Retinal pigment epithelial cell (primary cell): ENCODE results near the gene MSI2.

ENCODE experiments used
- DNase-seq: peaks from one replicate; pipeline ENCODE4 v3.0.0-alpha.2; 2010; ENCODE audit warnings: low read depth
- H3K4me3 ChIP-seq: 2 replicates; pipeline ENCODE4 v1.5.1; 2011; ENCODE audit warnings: mild to moderate bottlenecking, low read length, control low read depth, moderate library complexity
- CTCF ChIP-seq: conservative IDR thresholded peaks from 2 replicates; pipeline ENCODE4 v1.5.1; 2011; ENCODE audit warnings: low read depth, low read length, control low read depth, inconsistent platforms

Gene MSI2

GRCh38 chr17:57462007-57462579 lies 205.8 kb downstream of the MSI2 start:
- H3K4me3 ChIP-seq = no peak overlapping the region
- no peak for TF ChIP-seq CTCF
- no peak for DNase-seq

GRCh38 chr17:57463103-57463885 lies 207.0 kb downstream of the MSI2 start:
- no peak for TF ChIP-seq CTCF
- no peak overlapping the region for H3K4me3 ChIP-seq
- DNase-seq = peak; percentile 72

DNA sequence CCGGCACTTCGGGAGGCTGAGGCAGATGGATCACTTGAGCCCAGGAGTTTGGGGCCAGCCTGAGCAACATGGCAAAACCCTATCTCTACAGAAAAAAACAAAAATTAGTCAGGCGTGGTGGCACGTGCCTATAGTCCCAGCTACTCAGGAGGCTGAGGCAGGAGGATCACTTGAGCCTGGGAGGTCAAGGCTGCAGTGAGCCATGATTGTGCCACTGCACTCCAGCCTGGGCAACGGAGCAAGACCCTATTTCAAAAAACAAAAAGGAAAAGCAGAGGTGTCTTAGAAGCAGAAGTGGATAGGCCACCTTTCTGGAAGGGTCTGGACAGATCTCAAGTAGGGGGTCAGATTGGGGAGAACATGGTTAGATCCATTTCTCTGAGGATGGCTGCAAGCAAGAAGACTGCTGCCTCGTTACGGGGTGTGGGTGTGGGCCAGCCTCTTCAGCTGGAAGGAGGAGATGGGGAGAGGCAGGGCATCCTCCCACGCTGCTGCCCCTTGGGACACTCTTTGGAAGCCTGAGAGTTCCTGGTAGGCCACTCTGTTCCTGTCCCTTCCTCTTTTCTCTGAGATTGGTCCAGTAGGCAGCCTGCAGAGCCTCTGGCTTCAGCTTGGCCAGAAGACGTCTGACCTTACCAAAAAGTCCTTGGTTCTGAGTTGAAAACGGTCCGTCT lies 208.0 kb downstream of the MSI2 start:
- DNase-seq = no peak
- no peak overlapping the region for H3K4me3 ChIP-seq
- TF ChIP-seq CTCF = no peak

DNA sequence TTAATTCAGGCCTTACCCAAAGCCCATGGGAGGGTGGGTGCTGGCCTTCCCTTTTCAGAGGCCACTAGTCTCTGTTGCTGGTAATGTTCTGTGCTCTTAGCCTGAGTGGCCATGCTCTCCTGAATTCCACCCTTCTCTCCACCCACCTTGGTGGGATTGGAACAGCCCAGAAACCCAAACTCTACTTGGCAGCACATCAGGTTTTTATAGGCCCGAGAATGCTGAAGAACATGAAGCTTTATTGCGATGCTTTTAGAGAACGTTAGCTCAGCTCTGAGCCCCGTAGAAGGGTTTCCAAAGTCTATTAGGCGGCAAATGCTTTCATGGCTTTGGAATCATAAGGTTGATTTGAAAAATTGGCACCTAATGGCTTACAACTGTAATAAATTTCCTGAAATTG lies 209.3 kb downstream of the MSI2 start:
- DNase-seq = no peak
- TF ChIP-seq CTCF = no peak
- no peak overlapping the region for H3K4me3 ChIP-seq

GRCh38 chr17:57466017-57466471 lies 209.7 kb downstream of the MSI2 start:
- TF ChIP-seq CTCF = no peak
- no peak for DNase-seq
- no peak overlapping the region for H3K4me3 ChIP-seq

DNA sequence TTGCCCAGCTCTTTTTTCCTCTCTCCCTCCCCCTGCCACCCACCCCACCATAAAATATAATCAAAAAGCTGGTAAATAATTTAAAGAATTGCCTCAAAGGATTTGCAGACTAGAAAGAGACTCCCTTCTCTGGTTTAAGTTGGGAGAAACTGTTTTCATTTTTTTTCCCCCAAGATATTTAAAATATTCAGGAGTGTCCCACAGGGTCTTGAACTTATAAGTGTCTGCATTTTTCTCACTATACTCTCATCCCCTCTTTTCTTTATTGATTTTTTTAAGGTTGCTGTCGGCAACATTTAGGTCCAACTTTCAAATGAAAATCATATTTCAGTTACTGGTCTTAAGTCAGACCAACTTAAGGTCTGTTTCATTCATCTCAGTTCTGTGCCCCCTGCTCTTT lies 210.2 kb downstream of the MSI2 start:
- no peak for DNase-seq
- H3K4me3 ChIP-seq = no peak overlapping the region
- no peak for TF ChIP-seq CTCF
